Esophagus muscularis mucosa (tissue), 3 donors: Measurements from ENCODE around the gene FNIP2.

ENCODE experiments used
- POLR2A ChIP-seq: fragments of 450-650 bp; IDR thresholded peaks from one replicate; pipeline ENCODE4 v1.6.1; 2017; ENCODE audit warnings: antibody characterized with exemption, moderate library complexity, mild to moderate bottlenecking, low read depth
- POLR2AphosphoS5 ChIP-seq, 2 donors: sonication (generic); formaldehyde crosslinking; IDR thresholded peaks; one replicate each; pipeline ENCODE4 v1.6.1; 2017; ENCODE audit warnings: antibody characterized with exemption in 2 of 2
- TF ChIP-seq, protein P1 (sequence below), 3 experiments: fragments of 200-600 bp in 2 of 3; fragments of 450-650 bp in 1 of 3; sonication (generic) in 2 of 3; IDR thresholded peaks; one replicate each; pipeline ENCODE4 v1.5.1; 2017 to 2019; ENCODE audit warnings: antibody characterized with exemption in 3 of 3, mild to moderate bottlenecking in 2 of 3, moderate library complexity in 1 of 3

DNA sequence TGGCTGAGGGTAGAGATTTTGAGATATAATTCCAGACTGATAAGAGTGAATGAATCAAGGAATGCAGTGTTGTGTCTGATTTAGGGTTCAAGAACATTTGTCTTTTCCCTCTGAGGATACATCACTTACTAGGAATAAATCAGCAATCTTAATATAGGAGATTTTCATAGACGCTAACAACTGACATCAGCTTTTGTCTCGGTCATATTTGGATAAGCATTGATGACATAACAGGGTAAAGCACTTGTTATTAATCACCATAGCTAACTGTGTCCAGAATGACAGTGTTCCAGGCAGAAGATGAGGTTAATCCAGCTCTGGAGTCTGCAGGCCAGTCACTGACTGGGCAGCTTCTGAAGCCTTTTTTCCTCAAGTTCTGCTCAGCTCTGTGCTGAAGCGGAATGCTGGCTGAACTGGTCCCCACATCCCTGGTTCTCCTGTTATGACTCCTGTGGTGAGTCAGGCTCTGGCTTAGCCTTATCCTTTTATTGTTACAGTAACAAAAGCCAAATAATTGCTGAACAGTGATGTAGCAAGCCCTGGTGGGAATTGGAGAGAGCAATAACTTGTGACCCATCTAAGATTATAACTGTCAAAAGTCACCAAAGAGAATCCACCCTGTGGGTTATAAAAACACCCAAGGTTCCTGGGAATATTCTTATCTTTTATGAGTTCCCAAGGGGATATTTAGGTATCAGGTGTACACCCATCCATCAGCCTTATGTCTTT lies 41.8 kb downstream of the FNIP2 start:
- TF ChIP-seq POLR2A = no peak
- TF ChIP-seq, protein P1, sequence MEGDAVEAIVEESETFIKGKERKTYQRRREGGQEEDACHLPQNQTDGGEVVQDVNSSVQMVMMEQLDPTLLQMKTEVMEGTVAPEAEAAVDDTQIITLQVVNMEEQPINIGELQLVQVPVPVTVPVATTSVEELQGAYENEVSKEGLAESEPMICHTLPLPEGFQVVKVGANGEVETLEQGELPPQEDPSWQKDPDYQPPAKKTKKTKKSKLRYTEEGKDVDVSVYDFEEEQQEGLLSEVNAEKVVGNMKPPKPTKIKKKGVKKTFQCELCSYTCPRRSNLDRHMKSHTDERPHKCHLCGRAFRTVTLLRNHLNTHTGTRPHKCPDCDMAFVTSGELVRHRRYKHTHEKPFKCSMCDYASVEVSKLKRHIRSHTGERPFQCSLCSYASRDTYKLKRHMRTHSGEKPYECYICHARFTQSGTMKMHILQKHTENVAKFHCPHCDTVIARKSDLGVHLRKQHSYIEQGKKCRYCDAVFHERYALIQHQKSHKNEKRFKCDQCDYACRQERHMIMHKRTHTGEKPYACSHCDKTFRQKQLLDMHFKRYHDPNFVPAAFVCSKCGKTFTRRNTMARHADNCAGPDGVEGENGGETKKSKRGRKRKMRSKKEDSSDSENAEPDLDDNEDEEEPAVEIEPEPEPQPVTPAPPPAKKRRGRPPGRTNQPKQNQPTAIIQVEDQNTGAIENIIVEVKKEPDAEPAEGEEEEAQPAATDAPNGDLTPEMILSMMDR (IDR thresholded peaks at IDR 0.05) = no peak
- TF ChIP-seq POLR2AphosphoS5 (IDR thresholded peaks at IDR 0.05) = peak; percentile 76 to 78
